Mesothelial cell of epicardium (in vitro differentiated cells): ENCODE results near the gene TMEM94. TPM values are rescaled to one million over a fixed set of nuclear protein-coding genes. Genes with fewer than 3 reads are reported as not detected.
A peak's percentile ranks its signal among the peaks of the same experiment; 100 is the strongest.
"Not testable (repeated sequence)": the region's sequence is repeated elsewhere in the genome, so short reads cannot be mapped to it uniquely, and the experiment has no call there.

Experiments used
- DNase-seq, 2 experiments: peaks; one replicate each; pipeline ENCODE4 v3.0.0; 2021; ENCODE audit warnings: low spot score in 2 of 2; ENCODE audit not compliant: unreplicated experiment in 2 of 2
- H3K27ac Mint-ChIP-seq: 2 replicates; pipeline ENCODE4 v1.8.0; 2021; ENCODE audit warnings: mixed read lengths
- H3K27me3 Mint-ChIP-seq: 2 replicates; pipeline ENCODE4 v1.8.0; 2021; ENCODE audit warnings: low read depth, mixed read lengths
- H3K36me3 Mint-ChIP-seq: 2 replicates; pipeline ENCODE4 v1.8.0; 2021; ENCODE audit warnings: mixed read lengths
- H3K4me1 Mint-ChIP-seq: 2 replicates; pipeline ENCODE4 v1.8.0; 2021; ENCODE audit warnings: mixed read lengths
- H3K4me3 Mint-ChIP-seq: 2 replicates; pipeline ENCODE4 v1.8.0; 2021; ENCODE audit warnings: mild to moderate bottlenecking, moderate library complexity, mixed read lengths
- H3K9me3 Mint-ChIP-seq: 2 replicates; pipeline ENCODE4 v1.8.0; 2021; ENCODE audit warnings: mixed read lengths
- total RNA-seq: library from RNA; stranded (reverse); gene quantifications from 3 replicates; pipeline ENCODE4 v1.2.1, GENCODE V29; 2021
- TF ChIP-seq, protein P1 (sequence below): fragments of 200-600 bp; sonication (generic); IDR thresholded peaks from one replicate; pipeline ENCODE4 v1.5.0; 2021; ENCODE audit warnings: antibody characterized with exemption; ENCODE audit not compliant: unreplicated experiment

Gene TMEM94
- total RNA-seq, 1 donor from 2014 or later = 126 TPM

DNA sequence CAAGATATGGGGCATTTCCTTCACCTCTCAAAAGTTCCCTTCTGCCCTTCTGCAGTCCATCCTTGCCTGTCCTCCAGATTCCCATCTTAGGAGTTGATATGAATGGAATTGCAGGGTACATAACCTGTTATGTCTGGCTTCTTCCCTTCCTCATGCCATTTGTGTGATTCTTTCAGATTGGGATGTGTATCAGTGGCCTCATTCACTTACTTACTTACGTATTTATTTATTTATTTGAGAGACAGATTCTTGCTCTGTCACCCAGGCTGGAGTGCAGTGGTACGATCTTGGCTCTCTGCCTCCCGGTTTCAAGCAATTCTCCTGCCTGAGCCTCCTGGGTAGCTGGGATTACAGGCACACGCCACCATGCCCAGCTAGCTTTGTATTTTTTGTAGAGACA lies 6.2 kb upstream of the TMEM94 start:
- Mint-ChIP-seq H3K9me3 (no peaks in the 10 kb centered on the region), H3K36me3 (no peaks in the 10 kb centered on the region), H3K27me3 (no peaks in the 10 kb centered on the region), H3K27ac (no peak overlapping the region), H3K4me3 (no peak overlapping the region), H3K4me1 (peaks cover 11% of the 10 kb centered on the region)
- no peak for DNase-seq
- TF ChIP-seq, protein P1, sequence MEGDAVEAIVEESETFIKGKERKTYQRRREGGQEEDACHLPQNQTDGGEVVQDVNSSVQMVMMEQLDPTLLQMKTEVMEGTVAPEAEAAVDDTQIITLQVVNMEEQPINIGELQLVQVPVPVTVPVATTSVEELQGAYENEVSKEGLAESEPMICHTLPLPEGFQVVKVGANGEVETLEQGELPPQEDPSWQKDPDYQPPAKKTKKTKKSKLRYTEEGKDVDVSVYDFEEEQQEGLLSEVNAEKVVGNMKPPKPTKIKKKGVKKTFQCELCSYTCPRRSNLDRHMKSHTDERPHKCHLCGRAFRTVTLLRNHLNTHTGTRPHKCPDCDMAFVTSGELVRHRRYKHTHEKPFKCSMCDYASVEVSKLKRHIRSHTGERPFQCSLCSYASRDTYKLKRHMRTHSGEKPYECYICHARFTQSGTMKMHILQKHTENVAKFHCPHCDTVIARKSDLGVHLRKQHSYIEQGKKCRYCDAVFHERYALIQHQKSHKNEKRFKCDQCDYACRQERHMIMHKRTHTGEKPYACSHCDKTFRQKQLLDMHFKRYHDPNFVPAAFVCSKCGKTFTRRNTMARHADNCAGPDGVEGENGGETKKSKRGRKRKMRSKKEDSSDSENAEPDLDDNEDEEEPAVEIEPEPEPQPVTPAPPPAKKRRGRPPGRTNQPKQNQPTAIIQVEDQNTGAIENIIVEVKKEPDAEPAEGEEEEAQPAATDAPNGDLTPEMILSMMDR = no peak

DNA sequence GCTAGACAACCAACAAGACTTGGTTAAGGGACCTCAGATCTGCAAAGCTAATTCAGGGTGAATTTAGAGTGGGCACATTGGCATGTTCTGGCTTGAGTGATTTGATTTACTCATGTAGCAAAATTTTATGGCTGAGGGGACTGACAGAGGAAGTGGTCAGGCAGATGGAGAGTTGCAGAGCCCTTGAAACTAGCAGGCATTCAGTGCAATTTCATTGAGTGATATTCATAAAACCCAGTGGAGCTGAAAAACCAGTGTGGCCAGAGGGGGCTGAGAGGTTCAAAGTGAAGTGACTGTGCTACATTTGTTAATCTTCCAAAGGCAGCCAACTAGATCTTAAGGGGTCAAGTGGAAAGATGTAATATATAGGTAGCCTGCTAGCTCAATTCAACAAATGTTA lies 2.2 kb upstream of the TMEM94 start:
- TF ChIP-seq, protein P1 = no peak
- Mint-ChIP-seq H3K27me3 (no peaks in the 10 kb centered on the region), H3K4me3 (no peak overlapping the region), H3K27ac (peak overlapping the region; percentile 9), H3K36me3 (no peaks in the 10 kb centered on the region), H3K4me1 (peaks cover 29% of the 10 kb centered on the region), H3K9me3 (no peaks in the 10 kb centered on the region)
- DNase-seq = no peak

DNA sequence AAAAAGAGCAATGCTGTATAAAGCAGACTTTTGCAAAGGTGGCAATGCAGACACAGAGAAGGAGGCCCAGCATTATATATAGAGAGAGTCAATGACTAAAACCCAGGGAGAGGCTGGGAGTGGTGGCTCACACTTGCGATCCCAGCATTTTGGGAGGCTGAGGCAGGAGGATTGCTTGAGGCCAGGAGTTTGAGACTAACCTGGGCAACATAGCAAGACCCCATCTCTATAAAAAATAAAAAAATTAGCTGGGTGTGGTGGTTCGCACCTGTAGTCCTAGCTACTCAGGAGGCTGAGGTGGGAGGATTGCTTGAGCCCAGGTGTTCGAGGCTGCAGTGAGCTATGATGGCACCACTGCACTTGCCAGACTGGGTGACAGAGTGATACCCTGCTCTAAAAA lies 1.8 kb upstream of the TMEM94 start:
- Mint-ChIP-seq H3K27ac (peak overlapping the region; percentile 9), H3K4me1 (peaks cover 30% of the 10 kb centered on the region)
- not testable (repeated sequence) for H3K27me3 Mint-ChIP-seq, DNase-seq, H3K36me3 Mint-ChIP-seq, H3K9me3 Mint-ChIP-seq, H3K4me3 Mint-ChIP-seq

DNA sequence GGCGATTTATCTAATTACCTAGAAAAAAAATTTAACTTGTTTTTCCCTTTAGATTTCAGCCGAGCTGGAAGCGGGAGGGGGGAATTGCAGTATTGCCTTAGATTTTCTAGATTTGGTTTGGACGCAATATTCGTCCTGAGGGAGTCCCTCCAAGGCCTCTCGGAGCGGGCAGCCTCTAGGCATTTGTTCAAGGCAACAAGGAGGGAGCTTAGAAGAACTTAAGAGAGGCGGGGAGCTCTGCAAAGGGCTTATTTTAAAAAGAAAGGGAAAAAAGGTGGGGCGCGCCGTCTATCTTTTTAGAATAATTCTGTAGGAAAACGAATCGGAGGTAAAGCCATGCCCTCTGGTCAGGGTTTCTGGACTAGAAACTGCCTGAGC lies 407 bp upstream of the TMEM94 start:
- Mint-ChIP-seq H3K4me3 (peak overlapping the region; percentile 82), H3K27ac (peak overlapping the region; percentile 97), H3K9me3 (no peaks in the 10 kb centered on the region), H3K36me3 (no peaks in the 10 kb centered on the region), H3K4me1 (peaks cover 35% of the 10 kb centered on the region), H3K27me3 (no peaks in the 10 kb centered on the region)
- no peak for DNase-seq
- TF ChIP-seq, protein P1 = no peak

DNA sequence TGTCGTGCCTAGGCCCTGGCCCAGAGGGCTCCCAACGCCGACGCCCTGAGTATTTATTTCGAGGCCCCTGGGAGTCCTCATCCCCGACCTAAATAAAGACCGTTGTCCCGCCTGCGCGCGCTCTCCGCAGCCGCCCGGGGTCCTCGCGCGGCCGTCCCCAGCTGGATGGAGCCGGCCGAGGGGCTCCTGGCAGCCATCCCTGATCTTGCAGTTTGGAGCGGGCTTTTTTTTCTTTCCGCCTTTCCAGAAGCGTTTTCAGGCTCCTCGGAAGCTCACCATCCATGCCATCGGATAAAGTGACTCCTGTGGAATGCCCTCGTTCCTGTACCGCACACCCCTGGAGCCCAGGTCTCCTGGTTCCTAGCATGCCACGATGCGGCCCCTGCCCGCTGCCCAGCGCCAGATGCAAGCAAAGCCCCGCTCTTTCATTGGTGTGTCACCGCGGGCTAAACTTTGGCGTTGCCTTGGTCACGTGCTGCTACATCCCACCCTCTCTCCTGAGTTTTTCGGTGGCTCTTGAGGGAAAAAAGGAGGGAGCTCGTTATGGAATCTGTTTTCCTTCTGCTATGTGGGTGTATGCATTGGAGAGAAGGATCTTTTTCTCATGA lies 716 bp downstream of the TMEM94 start:
- Mint-ChIP-seq H3K36me3 (no peaks in the 10 kb centered on the region), H3K4me3 (peak overlapping the region; percentile 82), H3K27ac (peak overlapping the region; percentile 97), H3K27me3 (no peaks in the 10 kb centered on the region), H3K9me3 (no peaks in the 10 kb centered on the region), H3K4me1 (peaks cover 35% of the 10 kb centered on the region)
- DNase-seq = peak; percentile 38 to 71
- TF ChIP-seq, protein P1 = no peak

DNA sequence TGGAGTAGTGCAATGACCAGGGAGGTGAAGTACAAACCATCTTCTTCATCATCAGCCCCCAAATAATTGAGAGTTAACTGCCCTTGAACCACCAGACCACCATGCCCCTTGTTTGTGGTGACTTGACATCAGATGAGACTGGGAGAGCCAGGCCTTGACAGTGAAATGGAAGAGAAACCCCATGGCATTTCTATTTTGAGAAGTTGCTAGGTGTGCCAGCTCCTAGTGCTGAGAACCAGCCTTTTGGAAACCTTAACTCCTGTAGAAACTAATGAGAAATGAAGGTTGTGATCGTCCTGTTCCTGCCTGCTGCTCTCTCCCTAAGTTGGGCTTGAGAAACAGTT lies 2.8 kb downstream of the TMEM94 start:
- Mint-ChIP-seq H3K36me3 (no peaks in the 10 kb centered on the region), H3K9me3 (no peaks in the 10 kb centered on the region), H3K4me1 (peaks cover 30% of the 10 kb centered on the region), H3K4me3 (no peak overlapping the region), H3K27me3 (no peaks in the 10 kb centered on the region), H3K27ac (no peak overlapping the region)
- no peak for DNase-seq
- TF ChIP-seq, protein P1 = no peak
